Measurements from ENCODE around the gene RAB3IL1. TPM values are rescaled to one million over a fixed set of nuclear protein-coding genes. Genes with fewer than 3 reads are reported as not detected.

Gene RAB3IL1
- total RNA-seq, 2 donors from 2014 or later = 17.3 to 21.8 TPM

DNA sequence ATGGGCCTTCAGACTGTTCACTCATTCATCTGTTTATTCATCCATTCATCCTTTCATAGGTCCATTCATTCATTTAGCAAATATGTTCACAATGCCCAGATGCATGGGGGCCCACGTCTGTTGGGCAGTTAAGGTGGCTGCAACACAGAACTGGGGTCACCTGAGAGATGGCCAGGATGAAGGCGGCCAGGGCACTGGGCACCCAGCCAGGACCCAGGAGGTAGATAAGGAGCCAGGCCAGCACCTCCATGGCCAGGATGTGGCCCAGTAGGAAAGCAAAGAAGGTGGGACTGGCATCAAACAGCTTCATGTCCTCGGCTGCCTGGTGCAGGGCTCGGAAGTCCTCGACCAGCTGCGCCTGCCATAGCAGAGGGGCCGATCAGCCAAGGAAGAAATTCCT is 38.2 kb downstream of the RAB3IL1 start:
- no peak for ATAC-seq
- intact Hi-C loops (cut with DNase I) = no loop called here

DNA sequence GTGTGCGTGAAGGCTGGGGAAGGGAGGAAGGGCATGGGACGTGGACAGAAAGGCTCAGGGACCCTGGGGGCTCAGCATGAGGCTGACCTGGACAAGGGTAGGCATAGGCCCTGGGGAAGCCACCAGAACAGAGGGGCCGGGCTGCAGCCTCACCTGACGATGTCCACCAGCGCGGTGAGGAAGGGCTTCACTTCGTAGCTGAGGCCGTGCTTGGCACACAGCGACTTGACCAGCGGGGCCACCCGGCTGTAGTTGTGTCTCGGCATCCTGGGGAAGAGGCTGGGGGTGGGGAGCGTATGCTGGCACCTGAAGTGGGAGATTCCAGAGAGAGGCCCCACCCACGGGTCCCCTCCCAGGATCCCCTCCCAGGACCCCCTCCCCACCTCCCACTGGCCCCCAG is 41.7 kb downstream of the RAB3IL1 start:
- ATAC-seq (no peak), DNase-seq (no peak)
- intact Hi-C loops (cut with DNase I) = no loop called here

More for the DNA sequence above, 38.2 kb downstream of the RAB3IL1 start:
- no peak for DNase-seq

DNA sequence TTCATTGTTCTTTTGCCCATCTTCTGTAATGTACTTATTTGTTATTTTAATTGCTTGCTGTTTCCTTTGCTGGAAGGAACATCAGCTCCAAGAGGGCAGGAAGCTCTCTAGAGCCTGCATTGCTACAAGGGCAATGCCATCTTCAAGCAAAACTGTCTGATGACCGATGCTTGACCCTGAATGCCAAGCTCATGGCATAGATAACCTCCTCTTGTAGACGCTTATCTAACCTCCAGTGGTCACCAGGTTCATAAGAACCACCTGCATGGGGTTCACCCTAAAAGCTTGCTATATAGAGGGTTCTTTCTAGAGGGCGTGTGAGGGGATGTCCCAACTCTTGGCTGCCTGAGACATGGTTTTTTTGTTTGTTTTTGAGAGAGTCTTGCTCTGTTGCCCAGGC is 42.5 kb downstream of the RAB3IL1 start:
- DNase-seq = no peak
- ATAC-seq = no peak
- intact Hi-C loops (cut with DNase I) = no loop called here

DNA sequence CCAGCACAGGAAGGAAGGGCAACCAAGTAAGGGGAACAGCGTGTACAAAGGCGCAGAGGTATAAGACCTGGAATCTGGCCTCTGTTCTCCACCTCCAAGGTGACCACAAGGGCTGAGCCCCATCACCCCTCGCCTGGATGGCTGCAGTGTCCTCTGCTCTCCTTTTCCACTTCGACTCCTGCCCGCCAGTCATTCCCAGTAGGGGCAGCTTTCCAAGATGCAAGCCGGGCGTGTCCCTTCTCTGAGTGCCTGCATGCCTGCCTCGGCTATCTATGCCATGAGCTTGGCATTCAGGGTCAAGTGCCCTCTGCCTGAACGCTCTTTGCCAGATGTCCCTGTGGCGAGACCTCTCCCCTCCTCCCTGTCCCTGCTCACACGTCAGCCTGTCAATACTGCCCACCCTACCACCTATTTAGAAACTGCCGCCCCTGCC is 43.0 kb downstream of the RAB3IL1 start:
- no peak for DNase-seq
- intact Hi-C loops (cut with DNase I) = no loop called here

DNA sequence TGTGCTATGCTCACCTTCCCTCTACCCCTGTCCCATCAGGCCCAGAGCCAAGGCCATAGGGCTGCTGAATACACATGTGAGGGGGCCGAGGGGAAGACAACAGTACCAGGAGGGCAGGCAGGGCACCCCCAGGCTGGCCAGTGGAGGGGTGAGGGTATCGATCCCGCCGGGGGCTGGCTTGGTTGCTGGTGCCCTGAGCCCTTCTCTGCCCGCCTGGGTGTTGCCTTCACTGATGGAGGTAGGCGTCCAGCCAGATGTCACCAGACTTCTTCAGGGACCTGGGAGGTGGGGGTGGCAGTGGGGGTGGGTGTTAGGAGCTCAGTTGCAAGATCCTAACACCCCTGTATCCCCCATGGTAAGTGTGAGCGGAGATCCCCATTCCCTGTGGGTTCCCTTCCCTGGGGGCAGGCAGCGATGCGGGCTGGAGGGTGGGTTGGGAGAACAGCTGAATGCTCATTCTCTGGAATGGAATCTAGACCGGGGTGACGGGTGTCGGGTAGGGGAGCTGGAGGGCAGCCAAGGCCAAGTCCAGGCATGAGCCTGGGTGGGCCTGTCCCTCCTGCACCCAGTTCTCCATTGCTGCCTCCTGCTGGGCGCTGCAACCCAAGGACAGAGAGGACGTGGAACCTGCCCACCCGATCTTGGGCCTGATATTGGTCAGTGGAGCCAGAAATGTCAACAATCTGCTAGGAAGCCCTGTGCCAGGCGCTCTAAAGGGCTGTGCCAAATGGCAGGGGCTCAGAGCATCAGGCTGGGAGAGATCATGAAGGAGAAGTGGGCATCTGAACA is 43.6 kb downstream of the RAB3IL1 start:
- DNase-seq (no peak), ATAC-seq (peak; percentile 1 to 28)
- intact Hi-C loops (cut with DNase I) = no loop called here

More for the DNA sequence above, 43.0 kb downstream of the RAB3IL1 start:
- ATAC-seq = peak; percentile 40

DNA sequence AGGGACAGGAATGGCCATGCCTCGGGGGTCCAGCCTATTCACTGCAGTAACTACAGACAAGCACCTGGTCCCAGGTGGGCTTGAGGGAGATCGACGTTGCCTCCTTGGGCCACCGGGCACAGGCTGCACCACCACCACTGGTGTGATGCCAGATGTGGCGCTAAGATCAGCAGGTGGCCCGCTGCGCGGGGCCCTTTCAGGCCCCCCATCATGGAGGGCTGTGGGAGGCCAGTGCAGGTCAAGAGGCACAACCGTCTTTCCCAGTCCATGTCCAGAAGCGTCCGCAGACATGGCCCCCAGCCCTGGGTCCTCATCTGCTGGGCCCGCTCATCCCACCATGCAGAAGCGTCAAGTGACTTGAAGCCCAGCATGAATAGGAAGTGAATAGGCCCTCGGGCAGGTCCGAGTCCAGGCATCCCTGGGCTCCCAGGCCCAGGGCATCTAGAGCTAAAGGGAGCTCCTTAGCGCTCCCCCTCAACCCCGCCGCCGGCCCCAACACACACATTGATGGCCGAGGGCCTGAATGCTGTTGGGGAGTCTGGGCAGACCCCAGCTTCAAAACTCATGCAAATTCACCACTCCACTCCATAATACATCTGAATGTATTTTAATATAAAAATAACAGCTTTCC is 44.3 kb downstream of the RAB3IL1 start:
- DNase-seq (no peak), ATAC-seq (no peak)
- intact Hi-C loops (cut with DNase I) = no loop called here

DNA sequence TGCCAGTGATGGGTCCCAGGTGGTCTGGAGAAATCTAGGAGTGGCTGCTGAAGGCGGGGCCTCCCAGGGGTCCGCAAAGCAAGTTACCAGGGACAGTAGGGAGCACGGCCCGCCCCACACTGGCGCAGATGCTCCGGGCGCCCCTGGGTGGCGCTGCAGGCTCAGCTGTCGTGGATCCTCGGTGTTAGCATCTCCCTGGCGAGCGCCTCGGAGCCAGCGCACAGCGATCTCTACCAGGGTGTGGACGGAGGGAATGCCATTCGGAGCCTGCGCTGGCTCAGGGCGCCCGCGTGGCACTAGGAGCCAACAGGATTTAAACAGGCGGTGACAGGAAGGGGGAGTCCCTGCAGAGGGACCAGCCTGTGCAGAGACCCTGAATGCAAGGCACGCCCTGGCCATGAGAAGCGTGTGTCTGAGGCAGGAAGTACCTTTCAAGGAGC is 46.2 kb downstream of the RAB3IL1 start:
- intact Hi-C loops (cut with DNase I) = loop anchor here in 1 of 2 donors (2.0 kb wide), 1 partner anchor 76 kb away; no protein-coding TSS in a partner anchor
- peak; percentile 84 to 88 for ATAC-seq
- peak; percentile 86 for DNase-seq

DNA sequence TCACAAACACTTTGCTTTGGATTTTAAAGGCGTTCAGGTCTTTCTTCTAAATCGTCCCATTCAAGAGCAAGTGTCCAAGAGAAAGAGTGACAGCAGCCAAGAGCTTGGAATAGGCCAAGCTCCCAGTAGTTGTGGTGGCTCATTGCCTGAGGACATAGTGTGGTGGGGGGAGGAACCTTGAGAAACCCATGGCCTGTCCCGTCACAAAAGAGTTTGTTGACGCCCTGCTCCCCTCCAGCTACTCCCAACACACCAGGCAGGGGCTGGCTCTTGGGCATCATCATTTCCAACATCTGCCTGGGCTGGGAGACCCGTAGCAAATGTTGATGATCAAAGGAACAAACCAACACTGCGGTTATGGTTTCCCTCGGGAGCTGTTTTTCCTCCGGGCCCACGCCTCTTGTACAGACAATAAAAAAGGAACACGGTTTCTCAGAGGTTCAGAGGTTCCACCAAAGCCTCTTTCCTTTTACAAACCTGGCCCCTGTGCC is 46.8 kb downstream of the RAB3IL1 start:
- DNase-seq = no peak
- no peak for ATAC-seq
- intact Hi-C loops (cut with DNase I) = loop anchor here in 1 of 2 donors (2.0 kb wide), 1 partner anchor 76 kb away; no protein-coding TSS in a partner anchor

DNA sequence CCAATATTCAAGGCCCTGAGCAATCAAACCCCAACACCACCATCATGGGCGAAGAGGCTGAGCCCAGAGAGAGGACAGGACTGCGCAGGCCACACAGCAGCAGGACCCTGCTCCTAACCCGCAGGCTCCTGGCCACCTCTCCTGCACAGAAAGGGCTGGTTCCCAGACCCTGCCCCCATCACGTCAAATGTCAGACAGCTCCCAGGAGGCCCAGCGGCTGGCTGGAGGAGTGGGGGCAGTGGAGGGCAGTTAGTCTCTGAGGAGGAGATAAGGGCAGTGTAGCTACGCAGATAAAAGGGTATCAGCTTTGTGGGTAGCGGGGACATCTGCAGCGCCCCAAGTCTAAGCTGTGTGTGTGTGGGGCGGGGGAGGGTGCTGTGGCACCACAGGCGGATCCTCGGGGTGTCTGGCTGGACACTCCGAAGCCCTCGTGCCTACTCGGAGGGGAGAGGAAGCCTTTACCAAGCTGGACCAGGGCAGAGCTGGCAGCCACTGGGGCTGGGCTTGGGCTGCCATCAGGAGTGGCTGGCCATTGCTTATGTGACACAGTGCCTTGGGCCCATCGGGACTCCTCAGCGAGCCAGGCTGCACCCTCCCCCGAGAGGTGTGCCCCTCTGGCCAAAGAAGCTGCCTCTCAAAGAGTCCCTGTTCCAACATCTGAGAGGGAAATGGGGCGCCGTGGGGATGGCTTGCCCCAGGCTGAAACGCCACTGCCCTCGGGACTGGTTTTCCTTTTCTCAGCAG is 47.5 kb downstream of the RAB3IL1 start:
- ATAC-seq (no peak), DNase-seq (no peak)
- intact Hi-C loops (cut with DNase I) = loop anchor here (2.0 to 10.0 kb wide), 2 partner anchors 65 to 77 kb away; no protein-coding TSS in a partner anchor

DNA sequence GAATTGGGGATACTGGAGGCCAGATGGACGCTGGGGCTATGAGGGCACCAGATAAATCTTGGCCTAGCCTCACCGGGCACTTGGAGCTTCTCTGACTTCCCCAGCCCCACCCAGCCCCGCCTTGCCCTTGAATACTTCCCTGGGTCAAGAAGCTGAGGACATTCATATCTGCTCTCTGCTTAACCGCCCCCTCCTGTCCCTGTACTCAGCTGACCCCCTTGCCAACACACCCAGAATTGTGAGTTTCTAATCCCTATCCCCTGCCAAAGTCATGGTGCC is 48.0 kb downstream of the RAB3IL1 start:
- intact Hi-C loops (cut with DNase I) = loop anchor here in 1 of 2 donors (10.0 kb wide), 1 partner anchor 65 kb away; no protein-coding TSS in a partner anchor
- no peak for DNase-seq
- ATAC-seq = no peak

DNA sequence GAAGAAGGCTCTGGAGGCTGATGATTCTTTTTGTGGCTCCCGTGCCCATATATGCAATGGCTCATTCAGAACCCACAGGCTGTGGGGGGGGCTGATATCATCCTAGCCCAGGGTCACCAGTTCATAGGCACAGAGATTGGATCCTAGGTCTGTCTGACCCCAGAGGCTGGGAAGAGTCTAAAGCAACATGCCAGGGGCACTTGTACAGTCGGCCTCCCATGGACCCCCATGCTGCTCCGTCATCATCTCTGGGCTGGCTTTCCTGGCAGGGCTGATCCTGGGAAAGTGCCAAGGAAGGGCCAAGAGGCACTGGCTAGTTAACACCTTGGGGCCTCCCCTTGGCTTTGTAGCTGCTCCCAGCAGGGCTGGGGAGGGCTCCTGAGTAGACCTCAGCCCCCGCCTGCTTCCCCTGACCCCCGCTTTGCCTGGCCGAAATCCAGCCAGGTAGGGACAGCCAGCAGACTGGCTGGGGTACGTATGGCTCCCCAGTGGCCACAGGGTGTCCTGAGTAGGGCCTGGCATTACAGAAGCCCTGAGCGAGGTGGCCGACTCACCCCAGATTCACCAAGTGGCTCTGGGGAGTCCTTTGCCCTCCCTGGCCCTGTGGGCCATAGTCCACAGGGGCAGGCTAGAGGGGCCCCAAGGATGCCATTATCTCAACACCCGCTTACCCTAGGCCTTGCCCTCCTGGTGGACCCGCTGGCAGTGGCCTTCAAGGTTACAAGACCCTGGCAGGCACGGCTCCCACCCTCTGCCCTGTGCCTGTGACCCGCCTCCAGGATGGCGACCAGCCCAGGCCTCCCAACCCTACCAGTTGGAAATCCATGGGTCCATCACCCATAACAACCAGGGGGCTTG is 48.6 kb downstream of the RAB3IL1 start:
- intact Hi-C loops (cut with DNase I) = loop anchor here in 1 of 2 donors (10.0 kb wide), 1 partner anchor 64 kb away; no protein-coding TSS in a partner anchor
- ATAC-seq (no peak), DNase-seq (no peak)

DNA sequence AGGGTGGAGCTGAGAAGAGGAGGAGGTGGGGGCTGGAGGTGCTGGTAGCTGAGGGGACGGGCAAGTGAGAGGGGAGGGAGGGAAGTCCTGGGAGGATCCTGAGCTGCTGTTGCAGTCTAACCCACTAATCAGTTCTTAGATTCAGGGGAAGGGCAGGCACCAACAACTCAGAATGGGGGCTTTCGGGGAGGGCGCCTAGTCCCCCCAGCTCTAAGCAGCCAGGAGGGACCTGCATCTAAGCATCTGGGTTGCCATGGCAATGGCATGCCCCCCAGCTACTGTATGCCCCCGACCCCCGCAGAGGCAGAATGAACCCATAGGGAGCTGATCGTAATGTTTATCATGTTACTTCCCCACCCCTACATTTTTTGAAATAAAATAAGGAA is 50.4 kb downstream of the RAB3IL1 start:
- intact Hi-C loops (cut with DNase I) = loop anchor here in 1 of 2 donors (10.0 kb wide), 1 partner anchor 62 kb away; no protein-coding TSS in a partner anchor

DNA sequence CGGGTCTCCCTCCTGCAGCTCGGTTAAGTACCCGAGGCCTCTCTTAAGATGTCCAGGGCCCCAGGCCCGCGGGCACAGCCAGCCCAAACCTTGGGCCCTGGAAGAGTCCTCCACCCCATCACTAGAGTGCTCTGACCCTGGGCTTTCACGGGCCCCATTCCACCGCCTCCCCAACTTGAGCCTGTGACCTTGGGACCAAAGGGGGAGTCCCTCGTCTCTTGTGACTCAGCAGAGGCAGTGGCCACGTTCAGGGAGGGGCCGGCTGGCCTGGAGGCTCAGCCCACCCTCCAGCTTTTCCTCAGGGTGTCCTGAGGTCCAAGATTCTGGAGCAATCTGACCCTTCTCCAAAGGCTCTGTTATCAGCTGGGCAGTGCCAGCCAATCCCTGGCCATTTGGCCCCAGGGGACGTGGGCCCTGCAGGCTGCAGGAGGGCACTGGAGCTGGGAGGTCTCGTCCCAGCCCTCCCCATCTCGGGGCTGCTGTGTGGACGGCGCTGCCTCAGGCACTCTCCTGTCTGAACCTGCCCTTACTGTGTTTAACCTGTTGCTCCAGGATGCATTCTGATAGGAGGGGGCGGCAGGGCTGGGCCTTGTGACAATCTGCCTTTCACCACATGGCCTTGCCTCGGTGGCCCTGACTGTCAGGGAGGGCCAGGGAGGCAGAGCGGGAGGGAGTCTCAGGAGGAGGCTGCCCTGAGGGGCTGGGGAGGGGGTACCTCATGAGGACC is 51.0 kb downstream of the RAB3IL1 start:
- intact Hi-C loops (cut with DNase I) = loop anchor here in 1 of 2 donors (10.0 kb wide), 1 partner anchor 62 kb away; no protein-coding TSS in a partner anchor
- ATAC-seq (no peak), DNase-seq (no peak)

More for the DNA sequence above, 50.4 kb downstream of the RAB3IL1 start:
- ATAC-seq (no peak), DNase-seq (no peak)

DNA sequence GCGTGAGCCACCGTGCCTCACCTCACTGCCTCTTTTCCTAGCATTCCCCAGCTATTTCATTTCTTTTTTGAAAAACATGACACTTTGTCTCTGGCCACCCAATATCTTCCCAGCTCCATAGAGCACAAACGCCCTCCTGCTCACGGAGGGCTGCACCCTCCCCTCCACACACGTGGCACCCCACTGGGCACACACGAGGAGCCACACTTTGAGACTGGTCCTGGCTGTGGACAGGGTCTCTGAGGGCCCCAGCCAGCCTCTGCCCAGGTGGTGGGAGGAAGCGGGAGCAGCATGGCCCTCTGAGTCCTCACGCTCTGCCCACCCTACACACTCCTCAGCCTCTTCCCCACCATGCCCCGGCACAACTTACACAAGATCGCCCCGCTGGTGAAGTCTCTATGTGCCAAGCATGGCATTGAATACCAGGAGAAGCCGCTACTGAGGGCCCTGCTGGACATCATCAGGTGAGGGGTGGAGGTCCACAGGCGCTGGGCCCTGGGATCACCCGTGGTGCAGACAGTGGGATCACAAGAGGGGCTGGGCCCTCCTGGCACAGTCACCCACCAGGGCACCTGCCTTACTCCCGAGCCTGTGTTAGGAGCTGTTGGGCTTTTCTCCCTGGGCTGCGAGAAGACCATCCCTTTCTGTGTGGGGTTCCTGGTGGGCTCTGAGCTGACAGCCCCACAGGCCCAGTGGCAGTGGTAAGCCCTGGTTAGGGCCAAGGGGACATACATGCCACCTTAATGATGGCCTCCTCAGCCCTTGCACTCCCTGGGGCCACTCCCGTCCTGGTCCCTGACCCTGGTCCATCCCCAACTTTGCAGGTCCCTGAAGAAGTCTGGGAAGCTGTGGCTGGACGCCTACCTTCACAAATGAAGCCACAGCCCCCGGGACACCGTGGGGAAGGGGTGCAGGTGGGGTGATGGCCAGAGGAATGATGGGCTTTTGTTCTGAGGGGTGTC is 52.3 kb downstream of the RAB3IL1 start:
- ATAC-seq (no peak), DNase-seq (no peak)
- intact Hi-C loops (cut with DNase I) = loop anchor here in 1 of 2 donors (10.0 kb wide), 1 partner anchor 60 kb away; no protein-coding TSS in a partner anchor

DNA sequence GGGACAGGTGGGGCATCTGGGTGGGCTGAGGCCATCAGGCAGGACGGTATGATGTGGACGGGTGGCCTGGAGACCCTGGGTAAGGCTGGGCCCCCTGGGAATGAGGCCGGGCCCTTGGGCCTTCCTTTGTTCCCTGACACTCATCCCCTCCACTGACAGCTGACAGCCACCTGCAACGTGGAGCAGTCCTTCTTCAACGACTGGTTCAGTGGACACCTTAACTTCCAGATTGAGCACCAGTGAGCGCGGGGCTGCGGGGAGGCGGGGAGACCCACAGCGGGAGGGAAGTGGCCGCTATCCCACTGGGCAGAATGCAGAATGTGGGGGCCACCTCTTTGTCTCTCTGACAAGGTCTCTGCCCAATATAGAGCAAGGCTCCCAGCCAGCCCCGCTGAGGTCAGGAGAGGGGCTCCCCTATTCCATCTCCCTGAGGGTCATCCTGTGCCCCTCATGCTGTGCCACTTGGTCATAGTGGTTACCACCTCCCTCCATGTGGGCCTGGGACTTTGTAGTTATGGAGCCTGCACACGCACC is 53.8 kb downstream of the RAB3IL1 start:
- ATAC-seq = no peak
- no peak for DNase-seq
- intact Hi-C loops (cut with DNase I) = loop anchor here in 1 of 2 donors (10.0 kb wide), 1 partner anchor 59 kb away; no protein-coding TSS in a partner anchor
